Liver (tissue), 9 donors: ENCODE results near the gene CWC22. TPM values are rescaled to one million over a fixed set of nuclear protein-coding genes. Genes with fewer than 3 reads are reported as not detected.
"Not testable (repeated sequence)": the region's sequence is repeated elsewhere in the genome, so short reads cannot be mapped to it uniquely, and the experiment has no call there.

Source experiments
- DNase-seq: peaks from one replicate; pipeline ENCODE4 v3.0.0-alpha.2; 2017; ENCODE audit warnings: low spot score
- H3K27ac ChIP-seq, 2 donors: one replicate each; pipeline ENCODE4 v1.7.0; 2013; ENCODE audit warnings: inconsistent platforms in 2 of 2, low read length in 2 of 2, control low read depth in 1 of 2, low read depth in 1 of 2, mild to moderate bottlenecking in 1 of 2
- H3K27me3 ChIP-seq, 4 donors: one replicate each; pipeline versions ENCODE4 v1.6.1 to v1.7.0; 2013; ENCODE audit warnings: low read length in 3 of 4, inconsistent platforms in 1 of 4, mild to moderate bottlenecking in 1 of 4, moderate library complexity in 1 of 4; ENCODE audit not compliant: control insufficient read depth in 4 of 4, insufficient read depth in 4 of 4
- H3K36me3 ChIP-seq, 4 donors: one replicate each; pipeline versions ENCODE4 v1.6.1 to v1.7.0; 2013; ENCODE audit warnings: low read length in 3 of 4, mild to moderate bottlenecking in 3 of 4, low read depth in 1 of 4, moderate library complexity in 1 of 4; ENCODE audit not compliant: control insufficient read depth in 4 of 4, insufficient read depth in 3 of 4
- H3K4me1 ChIP-seq, 4 donors: one replicate each; pipeline versions ENCODE4 v1.6.1 to v1.7.0; 2013; ENCODE audit warnings: low read length in 3 of 4, mild to moderate bottlenecking in 3 of 4, moderate library complexity in 1 of 4; ENCODE audit not compliant: control insufficient read depth in 4 of 4, insufficient read depth in 4 of 4
- H3K4me3 ChIP-seq, 3 donors: one replicate each; pipeline versions ENCODE4 v1.6.1 to v1.7.0; 2013; ENCODE audit warnings: low read length in 3 of 3, control low read depth in 1 of 3, low read depth in 1 of 3, mild to moderate bottlenecking in 1 of 3
- H3K9ac ChIP-seq, 2 donors: one replicate each; pipeline ENCODE4 v1.7.0; 2013; ENCODE audit warnings: low read length in 2 of 2, mild to moderate bottlenecking in 2 of 2, moderate library complexity in 2 of 2, control low read depth in 1 of 2, low read depth in 1 of 2
- H3K9me3 ChIP-seq, 4 donors: one replicate each; pipeline versions ENCODE4 v1.6.1 to v1.7.0; 2013; ENCODE audit warnings: low read length in 3 of 4; ENCODE audit not compliant: control insufficient read depth in 4 of 4
- EGR1 ChIP-seq, 2 donors: IDR thresholded peaks; 2 replicates each; pipeline ENCODE4 v1.6.1; 2016 to 2018; ENCODE audit warnings: antibody characterized with exemption in 2 of 2, low read depth in 2 of 2
- FOXA1 ChIP-seq: IDR thresholded peaks from 2 replicates; pipeline ENCODE4 v1.6.1; 2016; ENCODE audit warnings: antibody characterized with exemption
- GABPA ChIP-seq, 2 donors: IDR thresholded peaks in 1 of 2; conservative IDR thresholded peaks in 1 of 2; 2 replicates each; pipeline ENCODE4 v1.6.1; 2016; ENCODE audit warnings: antibody characterized with exemption in 2 of 2, mild to moderate bottlenecking in 1 of 2, moderate library complexity in 1 of 2
- HNF4A ChIP-seq, 2 donors: conservative IDR thresholded peaks; 2 replicates each; pipeline ENCODE4 v1.6.1; 2016; ENCODE audit warnings: antibody characterized with exemption in 2 of 2, mild to moderate bottlenecking in 2 of 2
- HNF4G ChIP-seq: IDR thresholded peaks from 2 replicates; pipeline ENCODE4 v1.6.1; 2016; ENCODE audit warnings: antibody characterized with exemption
- JUND ChIP-seq, 2 donors: IDR thresholded peaks; 2 replicates each; pipeline ENCODE4 v1.6.1; 2016; ENCODE audit warnings: antibody characterized with exemption in 2 of 2
- NR2F2 ChIP-seq: IDR thresholded peaks from 2 replicates; pipeline ENCODE4 v1.6.1; 2016; ENCODE audit warnings: antibody characterized with exemption
- RAD21 ChIP-seq, 2 donors: IDR thresholded peaks; 2 replicates each; pipeline ENCODE4 v1.6.1; 2016; ENCODE audit warnings: antibody characterized with exemption in 2 of 2, mild to moderate bottlenecking in 2 of 2
- SP1 ChIP-seq: IDR thresholded peaks from 2 replicates; pipeline ENCODE4 v1.6.1; 2018; ENCODE audit warnings: antibody characterized with exemption, mild to moderate bottlenecking
- TAF1 ChIP-seq: conservative IDR thresholded peaks from 2 replicates; pipeline ENCODE4 v1.6.1; 2016; ENCODE audit warnings: antibody characterized with exemption, mild to moderate bottlenecking
- WGBS: extraction: QIAGEN DNeasy Blood & Tissue Kit; methylation state at CpG from one replicate; pipeline ENCODE4 v1.1.7; 2013; 5-methylcytosine and 5-hydroxymethylcytosine counted together
- polyA plus RNA-seq, 2 donors: library from polyadenylated mRNA; stranded (reverse) in 1 of 2; unstranded in 1 of 2; fragments of 200-250 nt in 1 of 2; fragments of >200 nt in 1 of 2; fragmentation: Nextera tagmentation in 1 of 2; extraction: Ambion mirVana in 1 of 2; gene quantifications; one replicate each; pipeline versions ENCODE4 v1.2.1 to v1.2.3, GENCODE V29; 2013 to 2015
- total RNA-seq, 2 donors: library from RNA; depleted of rRNA; stranded (reverse); fragments of >200 nt; gene quantifications; one replicate each; pipeline ENCODE4 v1.2.3, GENCODE V29; 2014
- TF ChIP-seq, protein P1 (sequence below): IDR thresholded peaks from 2 replicates; pipeline ENCODE4 v1.6.1; 2016; ENCODE audit warnings: antibody characterized with exemption
- TF ChIP-seq, protein P2 (sequence below): IDR thresholded peaks from 2 replicates; pipeline ENCODE4 v1.6.1; 2016; ENCODE audit warnings: antibody characterized with exemption, mild to moderate bottlenecking
- donor health status: healthy.
- donor health status: healthy.
- donor health status: healthy.
- donor health status: healthy.
- donor health status: healthy.

The CWC22 gene
- total and polyA plus RNA-seq, 4 donors, result 4.4 to 12.0 (median 7.7) TPM

DNA sequence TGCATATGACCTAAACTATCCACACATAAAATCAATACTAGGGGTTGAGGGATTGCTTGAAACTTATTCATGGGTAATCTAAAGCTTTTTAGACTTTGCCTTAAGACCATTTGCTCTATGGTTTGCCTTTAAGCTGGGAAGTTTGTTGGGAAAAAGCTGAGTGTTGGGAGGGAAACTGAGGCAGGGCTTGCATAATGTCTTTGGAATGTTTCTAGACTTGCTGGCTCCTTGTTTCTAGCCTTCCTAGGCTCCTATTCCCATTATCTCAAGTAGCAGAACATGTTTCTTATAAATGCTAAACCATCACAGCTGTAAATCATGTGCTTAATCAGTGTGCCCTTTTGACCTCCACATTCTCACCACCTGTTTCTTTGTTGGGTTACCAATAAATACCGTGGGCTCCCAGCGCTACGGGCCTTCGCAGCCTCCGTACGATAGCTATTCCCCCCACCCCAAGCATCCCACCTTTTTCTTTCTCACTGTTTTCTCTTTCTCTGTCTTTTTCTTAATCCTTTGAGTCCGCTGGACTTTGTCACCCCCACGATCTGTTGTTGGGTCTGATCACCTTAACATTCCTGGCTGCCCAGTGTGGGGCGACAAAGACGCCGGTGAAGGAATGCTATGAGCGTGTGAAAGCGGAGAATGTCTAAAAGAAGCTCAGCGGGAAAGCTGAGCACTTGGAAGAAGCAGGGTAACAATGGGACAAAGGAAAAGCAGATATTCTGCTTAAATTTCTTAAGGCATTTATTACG, 49.4 kb upstream of the CWC22 start:
- 68% methylated on average over 15 of the region's 15 CpGs for WGBS

DNA sequence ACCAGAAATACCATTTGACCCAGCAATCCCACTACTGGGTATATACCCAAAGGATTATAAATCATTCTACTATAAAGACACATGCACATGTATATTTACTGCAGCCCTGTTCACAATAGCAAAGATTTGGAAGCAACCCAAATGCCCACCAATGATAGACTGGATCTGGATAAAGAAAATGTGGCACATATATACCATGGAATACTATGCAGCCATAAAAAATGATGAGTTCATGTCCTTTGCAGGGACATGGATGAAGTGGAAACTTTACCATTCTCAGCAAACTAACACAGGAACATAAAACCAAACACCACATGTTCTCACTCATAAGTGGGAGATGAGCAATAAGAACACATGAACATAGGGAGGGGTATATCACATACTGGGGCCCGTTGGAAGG, 47.5 kb upstream of the CWC22 start:
- H3K9ac ChIP-seq, DNase-seq, H3K36me3 ChIP-seq, H3K27ac ChIP-seq, H3K4me1 ChIP-seq, H3K9me3 ChIP-seq, H3K4me3 ChIP-seq, H3K27me3 ChIP-seq: not testable (repeated sequence)
- WGBS, result 36% methylated on average over 1 of the region's 1 CpG

More for the DNA sequence above, 49.4 kb upstream of the CWC22 start:
- no peaks in the 10 kb centered on the region for H3K36me3 ChIP-seq
- H3K9ac ChIP-seq, result no peak overlapping the region
- TF ChIP-seq SP1, result no peak
- TF ChIP-seq HNF4A (conservative IDR thresholded peaks at IDR 0.05), result no peak
- TF ChIP-seq EGR1 (IDR thresholded peaks at IDR 0.05; ENCODE audit: low read depth in 2 of 2), result no peak
- TF ChIP-seq RAD21 (IDR thresholded peaks at IDR 0.05), result no peak
- TF ChIP-seq, protein P1, sequence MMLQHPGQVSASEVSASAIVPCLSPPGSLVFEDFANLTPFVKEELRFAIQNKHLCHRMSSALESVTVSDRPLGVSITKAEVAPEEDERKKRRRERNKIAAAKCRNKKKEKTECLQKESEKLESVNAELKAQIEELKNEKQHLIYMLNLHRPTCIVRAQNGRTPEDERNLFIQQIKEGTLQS, result no peak
- no peak for TF ChIP-seq HNF4G
- TF ChIP-seq GABPA (IDR thresholded peaks at IDR 0.05 in 1 of 2, conservative IDR thresholded peaks at IDR 0.05 in 1 of 2), result no peak
- TF ChIP-seq, protein P2, sequence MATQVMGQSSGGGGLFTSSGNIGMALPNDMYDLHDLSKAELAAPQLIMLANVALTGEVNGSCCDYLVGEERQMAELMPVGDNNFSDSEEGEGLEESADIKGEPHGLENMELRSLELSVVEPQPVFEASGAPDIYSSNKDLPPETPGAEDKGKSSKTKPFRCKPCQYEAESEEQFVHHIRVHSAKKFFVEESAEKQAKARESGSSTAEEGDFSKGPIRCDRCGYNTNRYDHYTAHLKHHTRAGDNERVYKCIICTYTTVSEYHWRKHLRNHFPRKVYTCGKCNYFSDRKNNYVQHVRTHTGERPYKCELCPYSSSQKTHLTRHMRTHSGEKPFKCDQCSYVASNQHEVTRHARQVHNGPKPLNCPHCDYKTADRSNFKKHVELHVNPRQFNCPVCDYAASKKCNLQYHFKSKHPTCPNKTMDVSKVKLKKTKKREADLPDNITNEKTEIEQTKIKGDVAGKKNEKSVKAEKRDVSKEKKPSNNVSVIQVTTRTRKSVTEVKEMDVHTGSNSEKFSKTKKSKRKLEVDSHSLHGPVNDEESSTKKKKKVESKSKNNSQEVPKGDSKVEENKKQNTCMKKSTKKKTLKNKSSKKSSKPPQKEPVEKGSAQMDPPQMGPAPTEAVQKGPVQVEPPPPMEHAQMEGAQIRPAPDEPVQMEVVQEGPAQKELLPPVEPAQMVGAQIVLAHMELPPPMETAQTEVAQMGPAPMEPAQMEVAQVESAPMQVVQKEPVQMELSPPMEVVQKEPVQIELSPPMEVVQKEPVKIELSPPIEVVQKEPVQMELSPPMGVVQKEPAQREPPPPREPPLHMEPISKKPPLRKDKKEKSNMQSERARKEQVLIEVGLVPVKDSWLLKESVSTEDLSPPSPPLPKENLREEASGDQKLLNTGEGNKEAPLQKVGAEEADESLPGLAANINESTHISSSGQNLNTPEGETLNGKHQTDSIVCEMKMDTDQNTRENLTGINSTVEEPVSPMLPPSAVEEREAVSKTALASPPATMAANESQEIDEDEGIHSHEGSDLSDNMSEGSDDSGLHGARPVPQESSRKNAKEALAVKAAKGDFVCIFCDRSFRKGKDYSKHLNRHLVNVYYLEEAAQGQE, result no peak
- no peak for TF ChIP-seq JUND (IDR thresholded peaks at IDR 0.05)
- TF ChIP-seq FOXA1, result no peak
- no peak for TF ChIP-seq NR2F2
- no peaks in the 10 kb centered on the region for H3K4me1 ChIP-seq
- no peaks in the 10 kb centered on the region for H3K27me3 ChIP-seq
- H3K9me3 ChIP-seq, result no peaks in the 10 kb centered on the region
- H3K4me3 ChIP-seq, result no peak overlapping the region
- no peak for DNase-seq
- H3K27ac ChIP-seq, result no peak overlapping the region

DNA sequence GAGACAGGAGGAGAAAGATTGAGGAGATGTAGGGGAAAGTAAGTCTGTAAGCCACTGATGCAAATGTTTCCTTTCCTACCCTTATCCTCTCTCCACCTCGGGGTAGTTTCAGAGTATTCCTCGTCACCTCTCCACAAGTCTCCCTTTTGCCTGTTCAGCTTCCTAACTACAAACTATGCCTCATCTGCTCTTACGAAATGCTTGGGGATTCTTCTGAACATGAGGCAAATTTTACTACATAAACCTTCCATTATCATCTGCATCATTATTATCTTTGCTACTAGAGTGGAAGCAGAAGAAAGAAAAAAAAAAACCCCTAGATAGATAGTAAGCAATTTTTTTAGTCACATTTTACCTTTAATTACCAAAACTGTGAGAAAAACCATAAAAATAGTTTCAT, 43.1 kb upstream of the CWC22 start:
- no peak for DNase-seq
- Histone ChIP-seq H3K4me1 (no peaks in the 10 kb centered on the region), H3K9ac (no peak overlapping the region), H3K9me3 (no peaks in the 10 kb centered on the region), H3K36me3 (no peaks in the 10 kb centered on the region), H3K4me3 (no peak overlapping the region), H3K27me3 (no peaks in the 10 kb centered on the region), H3K27ac (no peak overlapping the region)
- 65% methylated on average over 3 of the region's 3 CpGs for WGBS
- no peak for TF ChIP-seq GABPA (IDR thresholded peaks at IDR 0.05 in 1 of 2, conservative IDR thresholded peaks at IDR 0.05 in 1 of 2)
- no peak for TF ChIP-seq TAF1
